Measurements from ENCODE around the gene SCN1A.

- TF ChIP-seq POLR2A (IDR thresholded peaks at IDR 0.05), result no peak
- TF ChIP-seq CTCF (IDR thresholded peaks at IDR 0.05 in 4 of 5, conservative IDR thresholded peaks at IDR 0.05 in 1 of 5), result no peak
Observed at GRCh38 chr2:166090346-166090745, 37.5 kb downstream of the SCN1A start.

Data from gastrocnemius medialis (tissue), 4 donors.